Activated T-cell treated with anti-CD3 and anti-CD28 coated beads, Interleukin-2, amount 50 U/mL, for 48 hours (primary cell): ENCODE data around the gene ARHGDIG.
A peak's percentile ranks its signal among the peaks of the same experiment; 100 is the strongest.
"Not testable (repeated sequence)": the region's sequence is repeated elsewhere in the genome, so short reads cannot be mapped to it uniquely, and the experiment has no call there.

Source experiments
- DNase-seq, 2 experiments: peaks; one replicate each; pipeline ENCODE4 v3.0.0-alpha.2; 2020

The ARHGDIG gene

GRCh38 chr16:301950-302349, 21.6 kb downstream of the ARHGDIG start:
- DNase-seq, result no peak

DNA sequence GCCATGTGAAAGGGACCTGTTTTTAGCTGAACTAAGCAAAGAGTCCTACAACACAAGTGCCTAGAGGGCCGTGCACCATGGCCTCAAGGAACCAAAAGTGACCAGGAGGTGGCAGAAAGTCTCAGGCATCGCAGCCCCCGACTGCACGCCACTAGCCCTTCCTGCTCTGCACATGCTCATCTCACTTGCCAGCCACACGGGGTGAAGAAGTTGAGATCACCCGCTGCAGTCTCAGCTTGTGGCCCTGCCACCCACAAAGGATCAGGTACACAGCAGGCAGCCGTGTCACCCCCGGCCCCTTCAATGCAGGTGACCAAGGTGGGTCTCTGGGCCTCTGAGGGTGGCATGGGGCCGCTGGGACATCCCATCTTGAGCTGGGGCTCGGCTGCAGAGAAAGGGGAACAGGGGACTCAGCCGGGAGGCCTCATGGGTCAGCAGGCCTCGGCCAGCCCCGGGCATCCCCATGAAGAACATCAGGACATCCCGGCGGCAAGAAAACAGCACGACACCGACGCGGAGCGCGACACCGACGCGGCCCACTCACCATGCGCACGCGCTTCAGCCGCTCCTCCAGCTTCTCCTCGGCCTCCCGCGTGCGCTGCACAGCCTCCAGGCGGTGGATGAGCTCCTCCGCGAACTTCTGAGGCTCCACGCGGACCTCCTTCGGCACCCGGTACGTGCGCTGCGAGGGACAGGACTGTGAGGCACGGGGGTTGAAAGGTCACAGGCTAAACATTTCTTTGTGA, 23.5 kb downstream of the ARHGDIG start:
- no peak for DNase-seq

DNA sequence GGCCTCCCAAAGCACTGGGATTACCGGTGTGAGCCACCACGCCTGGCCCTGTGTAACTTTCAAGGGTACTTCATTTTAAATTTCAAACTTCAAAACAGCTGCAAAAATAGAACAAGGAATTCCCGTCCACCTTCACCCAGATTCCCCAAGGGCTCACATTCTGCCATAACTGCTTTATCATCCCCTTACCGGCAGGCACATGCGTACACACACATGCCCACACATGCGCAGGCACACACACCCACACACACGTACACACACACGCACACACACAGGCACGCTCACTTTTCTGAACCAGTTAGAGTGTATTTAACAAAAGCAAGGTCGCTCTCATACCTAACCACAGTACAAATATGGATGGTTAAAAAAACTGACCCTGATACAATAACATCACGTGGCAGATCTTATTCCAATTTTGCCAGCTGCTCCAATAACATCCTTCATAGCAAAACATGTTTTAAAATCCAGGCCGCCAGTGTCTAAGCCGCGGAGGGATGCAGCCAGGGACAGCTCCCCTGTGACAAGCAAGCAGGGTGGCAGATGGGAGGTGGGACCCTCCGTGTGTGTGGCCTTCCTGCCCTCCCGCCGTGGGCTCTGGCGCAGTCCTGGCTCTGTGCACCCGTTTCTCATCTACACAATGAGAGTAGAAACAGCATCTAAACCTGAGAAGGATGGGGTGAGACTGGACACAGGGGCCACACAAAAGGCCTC, 25.7 kb downstream of the ARHGDIG start:
- DNase-seq, result no peak

GRCh38 chr16:306911-307370, 26.6 kb downstream of the ARHGDIG start:
- no peak for DNase-seq

DNA sequence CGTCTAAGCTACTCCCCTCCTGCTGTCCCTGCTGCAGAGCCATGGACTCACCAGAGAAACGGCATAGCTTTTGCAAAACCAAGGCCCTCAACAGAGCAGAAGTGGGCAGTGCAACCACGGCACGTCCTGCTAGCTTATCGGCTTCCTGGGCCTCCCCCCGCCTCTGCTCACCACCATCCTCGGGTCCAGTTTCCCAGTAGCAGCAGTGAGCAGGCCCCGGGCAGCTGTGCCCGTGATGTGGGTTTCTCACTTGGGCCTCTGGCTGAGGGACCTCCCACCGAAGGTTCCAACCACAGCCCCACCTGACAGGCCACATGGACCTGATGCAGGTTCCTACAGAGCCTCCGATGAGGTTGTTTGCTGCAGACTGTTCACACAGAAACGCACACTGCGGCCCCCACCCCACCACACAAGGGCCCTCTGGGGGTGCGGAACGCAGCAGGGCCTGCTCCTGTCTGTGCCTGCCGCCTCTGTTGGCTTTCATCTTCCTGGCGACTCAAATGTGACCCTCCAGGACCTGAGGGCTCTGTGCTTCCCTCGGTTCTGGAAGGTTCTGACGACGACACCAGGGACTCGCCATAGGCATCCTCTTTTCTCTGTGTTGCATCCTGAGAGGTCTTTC, 27.4 kb downstream of the ARHGDIG start:
- DNase-seq, result no peak

DNA sequence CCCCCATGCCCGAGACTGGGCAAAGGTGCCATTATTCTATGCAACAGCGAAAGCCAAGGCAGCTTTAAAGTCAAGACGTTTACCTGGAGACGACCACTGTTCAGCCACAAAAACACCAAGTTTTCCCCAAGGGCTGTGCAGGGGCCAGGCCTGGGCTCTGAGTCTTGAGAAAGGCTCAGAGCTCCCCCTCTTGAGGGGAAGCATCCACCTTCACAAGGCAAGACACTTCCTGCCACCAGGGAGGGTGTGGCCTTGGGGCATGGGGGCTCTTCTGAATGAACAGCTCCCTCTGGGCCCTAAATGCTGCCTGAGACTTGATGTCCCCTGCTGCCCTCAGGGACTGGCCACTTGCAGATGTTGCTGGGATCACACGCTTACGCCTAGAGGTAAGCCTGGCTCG, 29.1 kb downstream of the ARHGDIG start:
- DNase-seq, result no peak

DNA sequence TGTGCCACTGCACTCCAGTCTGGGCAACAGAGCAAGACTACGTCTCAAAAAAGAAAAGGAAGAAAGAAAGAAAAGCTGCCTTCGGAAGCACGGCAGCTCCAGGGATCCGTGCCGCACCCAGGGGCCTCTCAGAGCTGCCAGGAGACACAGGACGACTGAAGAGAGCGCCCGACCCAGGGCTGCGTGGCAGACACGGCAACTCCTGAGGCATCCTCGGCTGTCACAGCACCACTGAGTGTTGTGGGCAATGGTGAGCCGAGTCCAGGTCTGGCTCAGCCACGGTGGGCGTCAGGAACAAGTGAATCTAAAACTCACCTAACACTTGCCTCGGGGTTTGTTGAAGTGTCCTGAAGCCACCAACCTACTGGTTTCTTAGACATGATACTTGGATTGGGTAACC, 31.3 kb downstream of the ARHGDIG start:
- no peak for DNase-seq

DNA sequence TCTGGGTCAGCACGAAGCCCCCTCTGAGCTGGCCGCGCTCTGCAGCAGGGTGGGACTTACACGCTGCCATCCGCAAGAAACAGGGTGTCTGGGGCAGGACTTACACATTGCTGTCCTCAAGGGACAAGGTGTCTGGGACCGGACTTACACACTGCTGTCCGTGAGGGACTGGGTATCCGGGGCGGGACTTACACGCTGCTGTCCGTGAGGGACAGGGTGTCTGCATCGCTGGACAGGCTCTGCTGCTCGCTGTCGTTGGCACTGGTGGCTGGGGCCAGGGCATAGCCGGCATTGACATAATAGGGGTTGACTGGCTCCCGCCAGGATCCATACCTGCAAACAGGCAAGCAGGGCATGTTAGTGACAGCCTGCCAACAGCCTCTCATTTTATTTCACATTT, 34.0 kb downstream of the ARHGDIG start:
- DNase-seq, result no peak

GRCh38 chr16:314795-315299, 34.5 kb downstream of the ARHGDIG start:
- no peak for DNase-seq

- no peak for DNase-seq
These were observed 36.5 kb downstream of the ARHGDIG start for GRCh38 chr16:316741-317464.

DNA sequence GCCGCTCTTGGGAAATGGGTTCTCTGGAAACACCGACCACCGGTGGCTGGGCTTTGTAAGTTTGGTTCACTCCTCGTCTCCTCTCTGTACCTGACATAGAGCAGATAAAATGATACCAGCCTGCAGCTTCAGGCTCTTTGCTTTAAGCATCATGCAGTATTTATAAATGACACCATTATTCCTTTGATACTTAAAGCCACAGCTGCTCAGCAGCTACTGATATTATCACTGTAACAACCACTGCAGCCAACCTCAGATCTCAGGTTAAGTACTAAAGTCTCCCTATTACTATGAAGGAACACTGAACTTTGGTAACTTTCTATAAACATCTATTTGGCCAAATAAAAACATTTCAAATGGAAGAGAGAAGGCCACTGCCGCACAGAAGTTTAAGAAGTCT, 37.2 kb downstream of the ARHGDIG start:
- DNase-seq, result no peak

GRCh38 chr16:318628-319027, 38.2 kb downstream of the ARHGDIG start:
- no peak for DNase-seq

DNA sequence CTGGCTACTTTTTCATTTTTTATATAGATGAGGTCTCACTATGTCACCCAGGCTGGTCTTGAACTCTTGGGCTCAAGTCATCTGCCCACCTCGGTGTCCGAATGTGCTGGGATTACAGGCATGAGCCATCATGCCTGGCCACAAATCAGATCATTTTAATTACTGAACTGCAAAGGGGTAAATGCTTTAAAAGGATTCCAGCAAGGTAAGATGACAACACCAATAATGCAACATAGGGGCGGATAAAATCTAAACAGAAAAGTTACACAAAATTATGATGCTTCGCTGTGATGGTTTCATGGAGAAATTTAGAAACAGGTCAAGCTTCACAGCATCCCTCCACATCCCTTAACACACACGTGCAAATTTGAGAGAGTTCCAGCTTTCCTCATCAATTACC, 39.8 kb downstream of the ARHGDIG start:
- DNase-seq, result no peak

GRCh38 chr16:321532-321931, 41.1 kb downstream of the ARHGDIG start:
- DNase-seq, result no peak

- no peak for DNase-seq
These were observed 42.2 kb downstream of the ARHGDIG start for GRCh38 chr16:322476-323143.

- no peak for DNase-seq
These were observed 43.7 kb downstream of the ARHGDIG start for GRCh38 chr16:324201-324450.

DNA sequence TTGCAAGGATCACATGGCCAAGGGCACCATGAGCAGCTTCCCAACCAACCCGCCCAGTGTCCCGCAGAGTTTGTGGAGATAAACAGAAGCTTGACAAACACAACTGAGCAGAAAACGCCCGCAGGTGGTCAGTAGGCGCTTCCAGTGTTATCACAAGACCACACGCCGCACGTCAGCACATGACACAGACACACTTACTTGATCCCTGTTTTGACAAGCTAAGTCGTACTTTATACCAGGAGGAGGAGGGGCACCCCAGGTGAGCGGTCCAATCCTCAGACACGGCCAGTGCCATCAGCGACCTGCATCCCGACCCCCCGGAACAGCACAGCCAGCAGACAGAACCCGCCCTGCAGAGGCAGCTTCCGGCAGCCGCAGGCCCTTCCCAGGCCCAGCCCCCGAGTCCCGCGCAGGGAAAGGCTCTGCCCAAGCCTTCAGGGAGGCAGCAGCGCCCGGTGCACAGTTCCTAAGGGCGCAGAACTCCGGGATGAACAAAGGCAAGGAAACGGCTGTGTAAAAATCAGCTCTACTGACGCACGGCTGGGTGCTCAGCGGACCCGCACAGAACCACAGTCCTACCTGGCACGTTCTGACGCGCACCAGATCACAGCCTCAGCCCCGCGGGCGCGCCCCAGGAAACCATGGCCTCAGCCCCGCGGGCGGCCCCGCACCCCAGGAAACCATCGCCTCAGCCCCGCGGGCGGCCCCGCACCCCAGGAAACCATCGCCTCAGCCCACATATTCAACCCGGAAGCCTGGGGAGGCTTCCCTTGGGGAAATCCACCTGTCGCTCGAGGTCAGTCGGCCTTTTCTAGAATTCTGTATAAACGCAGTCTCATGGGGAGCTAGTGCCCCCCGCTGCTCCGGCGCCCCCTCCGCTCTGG, 44.3 kb downstream of the ARHGDIG start:
- DNase-seq, result peak; percentile 62 to 66

GRCh38 chr16:325375-326145, 45.2 kb downstream of the ARHGDIG start:
- DNase-seq, result no peak

DNA sequence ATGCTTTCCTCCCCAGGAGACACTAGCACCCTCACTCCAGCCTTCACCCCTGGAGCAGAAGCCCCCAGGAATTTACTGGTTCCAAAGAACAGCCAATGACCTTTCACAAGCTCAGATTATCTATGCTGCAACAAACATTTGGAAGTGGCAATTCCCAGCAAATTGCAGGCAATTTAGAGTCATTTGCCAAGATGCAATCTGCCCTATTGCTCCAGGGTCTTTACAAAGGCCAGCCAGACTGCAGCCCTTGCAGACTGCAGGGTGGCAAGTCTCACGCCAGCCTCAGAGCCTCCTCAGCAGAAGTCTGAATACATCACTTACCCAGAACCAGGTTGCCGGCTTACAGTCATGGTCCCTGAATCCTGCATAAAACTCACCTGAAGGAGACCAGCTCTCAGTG, 50.4 kb downstream of the ARHGDIG start:
- DNase-seq, result no peak

- not testable (repeated sequence) for DNase-seq
These were observed 50.9 kb downstream of the ARHGDIG start for GRCh38 chr16:331181-331814.
